ENCODE data around the gene XRCC4.

XRCC4 gene

DNA sequence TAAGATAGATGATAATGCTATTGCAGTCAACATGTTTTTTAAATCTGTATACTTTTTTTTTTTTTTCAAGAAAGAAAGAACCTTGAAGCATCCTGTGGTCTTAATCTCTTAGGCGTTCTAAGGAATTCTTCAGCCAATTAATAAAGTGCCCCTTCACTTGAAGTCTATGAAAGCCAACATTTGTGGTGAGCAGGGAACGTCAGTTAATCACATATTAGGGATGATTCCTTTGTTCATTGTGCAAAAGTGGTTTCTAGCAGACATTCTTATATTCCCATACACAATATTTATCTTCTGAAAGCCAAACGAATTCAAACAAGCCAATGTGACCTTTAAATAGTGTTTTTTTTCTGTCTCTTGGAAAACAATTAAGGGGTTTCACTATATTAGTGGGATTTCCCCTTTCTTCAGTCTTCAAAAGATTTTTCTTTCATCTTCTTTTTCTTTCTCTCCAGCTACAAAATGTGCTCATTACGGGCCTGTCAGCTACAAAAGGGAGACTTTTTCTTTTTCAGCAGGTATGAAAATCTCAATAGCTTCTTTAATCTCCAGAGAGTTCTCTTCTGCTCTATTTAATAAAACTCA, 40.3 kb upstream of the XRCC4 start:
- TF ChIP-seq, protein P1, sequence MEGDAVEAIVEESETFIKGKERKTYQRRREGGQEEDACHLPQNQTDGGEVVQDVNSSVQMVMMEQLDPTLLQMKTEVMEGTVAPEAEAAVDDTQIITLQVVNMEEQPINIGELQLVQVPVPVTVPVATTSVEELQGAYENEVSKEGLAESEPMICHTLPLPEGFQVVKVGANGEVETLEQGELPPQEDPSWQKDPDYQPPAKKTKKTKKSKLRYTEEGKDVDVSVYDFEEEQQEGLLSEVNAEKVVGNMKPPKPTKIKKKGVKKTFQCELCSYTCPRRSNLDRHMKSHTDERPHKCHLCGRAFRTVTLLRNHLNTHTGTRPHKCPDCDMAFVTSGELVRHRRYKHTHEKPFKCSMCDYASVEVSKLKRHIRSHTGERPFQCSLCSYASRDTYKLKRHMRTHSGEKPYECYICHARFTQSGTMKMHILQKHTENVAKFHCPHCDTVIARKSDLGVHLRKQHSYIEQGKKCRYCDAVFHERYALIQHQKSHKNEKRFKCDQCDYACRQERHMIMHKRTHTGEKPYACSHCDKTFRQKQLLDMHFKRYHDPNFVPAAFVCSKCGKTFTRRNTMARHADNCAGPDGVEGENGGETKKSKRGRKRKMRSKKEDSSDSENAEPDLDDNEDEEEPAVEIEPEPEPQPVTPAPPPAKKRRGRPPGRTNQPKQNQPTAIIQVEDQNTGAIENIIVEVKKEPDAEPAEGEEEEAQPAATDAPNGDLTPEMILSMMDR (IDR thresholded peaks at IDR 0.05; ENCODE audit: low read depth, low read length) = no peak
- H3K4me3 ChIP-seq (ENCODE audit: low read depth, low read length) = no peak overlapping the region

DNA sequence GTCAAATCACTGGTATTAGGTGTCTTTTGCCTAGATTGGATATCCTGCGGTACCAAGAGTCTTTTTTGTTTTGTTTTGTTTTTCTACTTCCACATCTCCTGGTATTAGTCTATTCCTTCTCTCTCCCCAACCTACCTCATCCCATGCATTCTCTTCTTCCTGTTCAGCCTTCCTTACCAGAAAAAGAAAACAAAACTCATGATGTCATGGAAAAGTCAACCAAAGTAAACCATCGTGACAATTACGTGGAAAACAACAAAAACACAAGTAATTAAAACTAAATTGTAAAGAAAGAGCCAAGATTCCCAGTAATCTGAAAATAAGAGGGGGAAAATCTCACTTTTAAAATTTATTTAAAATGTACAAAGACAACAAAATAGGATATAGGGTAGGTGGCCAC, 38.4 kb upstream of the XRCC4 start:
- TF ChIP-seq, protein P1 (IDR thresholded peaks at IDR 0.05; ENCODE audit: low read depth, low read length) = no peak
- H3K4me3 ChIP-seq (ENCODE audit: low read depth, low read length) = no peak overlapping the region

DNA sequence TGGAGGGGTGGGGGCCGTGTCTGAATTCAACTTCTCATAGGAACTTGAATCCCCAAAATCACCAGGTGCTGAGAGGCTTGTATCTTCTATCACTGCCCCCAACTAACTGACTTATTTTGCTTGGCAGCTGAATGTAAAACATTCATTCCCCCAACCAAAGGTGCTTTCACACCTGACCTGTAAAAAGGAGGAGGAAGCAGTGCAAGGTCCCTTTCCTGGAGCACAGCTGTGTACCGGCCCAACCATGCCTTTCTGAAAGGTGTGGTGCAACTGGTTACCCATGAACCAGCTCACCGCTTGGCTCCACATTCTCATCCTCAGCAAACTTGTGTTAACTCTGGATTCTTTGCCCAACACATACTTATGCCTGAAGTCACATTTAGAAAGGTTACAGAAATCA, 34.8 kb upstream of the XRCC4 start:
- no peak overlapping the region for H3K4me3 ChIP-seq (ENCODE audit: low read depth, low read length)
- TF ChIP-seq, protein P1 (IDR thresholded peaks at IDR 0.05; ENCODE audit: low read depth, low read length) = no peak

DNA sequence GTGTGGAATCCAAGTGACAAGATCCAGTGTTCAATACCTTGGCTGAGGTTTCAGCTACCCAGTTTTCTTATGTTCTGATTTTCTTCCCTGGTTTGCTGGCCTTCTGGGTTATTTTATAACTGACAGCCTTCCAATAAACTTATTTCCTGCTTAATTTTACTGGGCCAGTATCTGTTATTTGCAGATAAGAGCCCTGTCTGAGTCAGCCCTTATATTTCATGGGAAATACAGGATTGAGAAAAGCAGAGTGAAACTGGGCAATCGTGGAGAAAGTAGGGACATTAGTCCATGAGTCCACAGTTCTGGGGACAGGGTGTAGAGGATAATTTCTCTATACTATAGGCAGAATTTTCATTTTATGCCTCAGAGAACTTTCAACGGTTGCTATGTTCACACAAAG, 32.4 kb upstream of the XRCC4 start:
- H3K4me3 ChIP-seq (ENCODE audit: low read depth, low read length) = no peak overlapping the region
- TF ChIP-seq, protein P1 (IDR thresholded peaks at IDR 0.05; ENCODE audit: low read depth, low read length) = no peak

DNA sequence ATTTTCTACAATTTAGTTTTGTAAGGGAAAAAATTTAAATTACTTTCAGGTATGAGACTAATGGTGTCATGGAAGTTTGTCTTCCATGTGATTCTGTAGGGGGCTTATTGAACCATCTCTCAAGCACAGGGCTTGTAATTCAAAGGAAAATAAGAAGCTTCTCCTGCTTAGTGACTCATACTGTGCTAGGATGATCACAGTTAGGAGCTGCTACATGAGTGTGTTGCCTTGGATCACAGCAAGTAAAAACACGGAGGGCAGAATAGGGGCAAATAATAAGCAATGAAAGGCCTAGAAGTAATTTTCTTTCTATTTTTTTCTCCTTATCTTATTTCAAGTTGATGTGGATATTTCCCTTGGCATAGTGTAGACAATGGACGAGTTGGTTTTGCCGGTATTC, 29.1 kb upstream of the XRCC4 start:
- TF ChIP-seq, protein P1 (IDR thresholded peaks at IDR 0.05; ENCODE audit: low read depth, low read length) = no peak
- H3K4me3 ChIP-seq (ENCODE audit: low read depth, low read length) = no peak overlapping the region

DNA sequence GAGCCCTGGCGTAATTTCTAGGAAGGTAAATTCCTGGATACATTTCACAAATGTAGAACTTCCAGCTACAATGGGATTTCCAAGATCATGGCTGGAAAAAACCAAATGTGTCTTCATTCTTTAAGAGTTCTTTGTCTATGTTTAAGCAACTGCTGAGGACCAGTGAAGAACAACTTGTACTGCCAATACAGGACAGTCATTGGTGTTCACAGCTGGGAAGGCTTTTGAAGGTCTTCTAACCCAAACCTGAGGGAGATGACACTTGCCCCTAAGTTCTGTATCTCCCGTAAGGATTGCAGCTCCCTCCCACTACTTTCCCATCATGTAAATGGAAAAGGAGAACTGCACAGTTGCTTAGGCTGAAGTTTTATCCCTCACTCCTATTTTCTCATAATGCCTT, 28.5 kb upstream of the XRCC4 start:
- no peak overlapping the region for H3K4me3 ChIP-seq (ENCODE audit: low read depth, low read length)
- TF ChIP-seq, protein P1 (IDR thresholded peaks at IDR 0.05; ENCODE audit: low read depth, low read length) = no peak

DNA sequence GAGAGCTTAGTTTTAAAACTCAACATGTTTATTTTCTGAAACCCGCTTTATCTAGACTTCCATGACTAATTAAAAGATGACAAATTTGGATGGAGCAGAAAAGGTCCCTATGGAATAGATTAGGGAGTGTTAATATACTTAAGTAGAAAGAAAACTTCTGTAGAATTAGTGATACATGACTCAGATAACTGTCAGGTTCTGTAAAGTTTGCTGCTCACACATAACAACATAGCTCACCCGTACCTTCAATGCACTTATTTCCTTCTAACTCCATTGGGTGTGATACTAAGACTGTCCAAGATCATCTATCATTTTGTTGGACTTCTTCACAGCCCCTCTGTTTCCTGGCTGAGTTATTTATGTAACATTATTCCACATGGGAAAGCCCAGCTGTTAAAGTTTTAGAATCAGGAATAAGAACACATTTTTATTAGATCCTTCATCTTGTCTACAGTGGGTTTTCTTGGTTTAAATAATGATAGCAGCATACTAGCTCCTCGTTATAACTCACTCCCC, 27.9 kb upstream of the XRCC4 start:
- TF ChIP-seq, protein P1 (IDR thresholded peaks at IDR 0.05; ENCODE audit: low read depth, low read length) = no peak

More for the DNA sequence above, 27.9 kb upstream of the XRCC4 start:
- no peak overlapping the region for H3K4me3 ChIP-seq (ENCODE audit: low read depth, low read length)
